TTC549 (cell line): ENCODE data around the gene ZNF121.

Source experiments
- FAIRE-seq: peaks from 2 replicates; lab custom pipeline; 2012; peaks lifted over from hg19 to GRCh38; lab: Jason Lieb, UNC

ZNF121 gene

GRCh38 chr19:9538183-9539058 lies 45.9 kb downstream of the ZNF121 start, which contains the start of gene ZNF426:
ZNF426 (minus strand) TSS chr19:9538645; CDS start chr19:9536232, 2,413 bp downstream.
- FAIRE-seq: no peak

GRCh38 chr19:9535934-9536333 lies 48.4 kb downstream of the ZNF121 start:
- FAIRE-seq: no peak

- FAIRE-seq: no peak
Observed at GRCh38 chr19:9531933-9532332, 52.4 kb downstream of the ZNF121 start.

GRCh38 chr19:9528757-9529336 lies 55.5 kb downstream of the ZNF121 start:
- no peak for FAIRE-seq

GRCh38 chr19:9523885-9524474 lies 60.3 kb downstream of the ZNF121 start:
- no peak for FAIRE-seq
